ENCODE data around the gene CTNNA2. TPM values are rescaled to one million over a fixed set of nuclear protein-coding genes. Genes with fewer than 3 reads are reported as not detected.

CTNNA2 gene
- total RNA-seq, 1 experiment from 2014 or later = 0.54 TPM

DNA sequence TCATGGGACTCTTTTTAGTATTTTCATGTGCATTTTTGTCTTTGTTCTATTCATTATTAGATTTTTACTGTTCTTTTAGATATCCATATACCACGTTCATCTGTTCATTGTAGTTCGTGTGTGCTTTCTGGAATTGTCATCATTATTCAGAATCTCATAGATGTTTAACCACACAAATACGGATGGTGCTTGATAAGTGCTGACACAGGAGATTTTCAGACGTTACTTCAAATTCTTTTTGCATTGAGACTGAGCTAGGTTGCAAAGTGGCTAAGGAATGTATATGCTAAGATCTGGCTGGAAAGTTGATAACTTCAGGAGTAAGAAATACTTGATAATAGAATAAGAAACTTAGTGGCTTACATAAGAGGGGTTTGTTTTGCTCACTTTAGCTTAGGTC is 153.6 kb downstream of the CTNNA2 start:
- no peak overlapping the region for H3K4me3 ChIP-seq (ENCODE audit: low read depth in 2 of 2, low read length in 2 of 2)
- ChIA-PET POLR2A (no interaction called here), CTCF (no interaction called here)
- no peak overlapping the region for H3K27ac ChIP-seq (ENCODE audit: low read length)
- in situ Hi-C loops (cut with HindIII; ENCODE audit: low pct_unique_long_range_greater_than_20kb, low sequenced_read_pairs) = no loop called here
- intact Hi-C loops (cut with micrococcal nuclease; ENCODE audit: unreplicated experiment) = loop anchor here (10.0 kb wide), 1 partner anchor 198 kb away; no protein-coding TSS in a partner anchor
- no peaks in the 10 kb centered on the region for H3K36me3 ChIP-seq (ENCODE audit: control insufficient read depth, insufficient read depth, low read length)
- no peaks in the 10 kb centered on the region for H3K9me3 ChIP-seq (ENCODE audit: control insufficient read depth, insufficient read depth, low read depth, low read length)
- no peak for DNase-seq (ENCODE audit: low read depth, low spot score)
- H3K4me1 ChIP-seq (ENCODE audit: control insufficient read depth, insufficient read depth, low read length) = no peaks in the 10 kb centered on the region
- BruUV-seq (replicated peaks) = no TSS peak
- no peak for TF ChIP-seq POLR2AphosphoS5 (IDR thresholded peaks at IDR 0.05; ENCODE audit: low read depth, low read length)
- no peak for TF ChIP-seq TCF7L2 (IDR thresholded peaks at IDR 0.05; ENCODE audit: low read depth, low read length)
- TF ChIP-seq, protein P1, sequence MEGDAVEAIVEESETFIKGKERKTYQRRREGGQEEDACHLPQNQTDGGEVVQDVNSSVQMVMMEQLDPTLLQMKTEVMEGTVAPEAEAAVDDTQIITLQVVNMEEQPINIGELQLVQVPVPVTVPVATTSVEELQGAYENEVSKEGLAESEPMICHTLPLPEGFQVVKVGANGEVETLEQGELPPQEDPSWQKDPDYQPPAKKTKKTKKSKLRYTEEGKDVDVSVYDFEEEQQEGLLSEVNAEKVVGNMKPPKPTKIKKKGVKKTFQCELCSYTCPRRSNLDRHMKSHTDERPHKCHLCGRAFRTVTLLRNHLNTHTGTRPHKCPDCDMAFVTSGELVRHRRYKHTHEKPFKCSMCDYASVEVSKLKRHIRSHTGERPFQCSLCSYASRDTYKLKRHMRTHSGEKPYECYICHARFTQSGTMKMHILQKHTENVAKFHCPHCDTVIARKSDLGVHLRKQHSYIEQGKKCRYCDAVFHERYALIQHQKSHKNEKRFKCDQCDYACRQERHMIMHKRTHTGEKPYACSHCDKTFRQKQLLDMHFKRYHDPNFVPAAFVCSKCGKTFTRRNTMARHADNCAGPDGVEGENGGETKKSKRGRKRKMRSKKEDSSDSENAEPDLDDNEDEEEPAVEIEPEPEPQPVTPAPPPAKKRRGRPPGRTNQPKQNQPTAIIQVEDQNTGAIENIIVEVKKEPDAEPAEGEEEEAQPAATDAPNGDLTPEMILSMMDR (IDR thresholded peaks at IDR 0.05) = no peak
- TF ChIP-seq, protein P2, sequence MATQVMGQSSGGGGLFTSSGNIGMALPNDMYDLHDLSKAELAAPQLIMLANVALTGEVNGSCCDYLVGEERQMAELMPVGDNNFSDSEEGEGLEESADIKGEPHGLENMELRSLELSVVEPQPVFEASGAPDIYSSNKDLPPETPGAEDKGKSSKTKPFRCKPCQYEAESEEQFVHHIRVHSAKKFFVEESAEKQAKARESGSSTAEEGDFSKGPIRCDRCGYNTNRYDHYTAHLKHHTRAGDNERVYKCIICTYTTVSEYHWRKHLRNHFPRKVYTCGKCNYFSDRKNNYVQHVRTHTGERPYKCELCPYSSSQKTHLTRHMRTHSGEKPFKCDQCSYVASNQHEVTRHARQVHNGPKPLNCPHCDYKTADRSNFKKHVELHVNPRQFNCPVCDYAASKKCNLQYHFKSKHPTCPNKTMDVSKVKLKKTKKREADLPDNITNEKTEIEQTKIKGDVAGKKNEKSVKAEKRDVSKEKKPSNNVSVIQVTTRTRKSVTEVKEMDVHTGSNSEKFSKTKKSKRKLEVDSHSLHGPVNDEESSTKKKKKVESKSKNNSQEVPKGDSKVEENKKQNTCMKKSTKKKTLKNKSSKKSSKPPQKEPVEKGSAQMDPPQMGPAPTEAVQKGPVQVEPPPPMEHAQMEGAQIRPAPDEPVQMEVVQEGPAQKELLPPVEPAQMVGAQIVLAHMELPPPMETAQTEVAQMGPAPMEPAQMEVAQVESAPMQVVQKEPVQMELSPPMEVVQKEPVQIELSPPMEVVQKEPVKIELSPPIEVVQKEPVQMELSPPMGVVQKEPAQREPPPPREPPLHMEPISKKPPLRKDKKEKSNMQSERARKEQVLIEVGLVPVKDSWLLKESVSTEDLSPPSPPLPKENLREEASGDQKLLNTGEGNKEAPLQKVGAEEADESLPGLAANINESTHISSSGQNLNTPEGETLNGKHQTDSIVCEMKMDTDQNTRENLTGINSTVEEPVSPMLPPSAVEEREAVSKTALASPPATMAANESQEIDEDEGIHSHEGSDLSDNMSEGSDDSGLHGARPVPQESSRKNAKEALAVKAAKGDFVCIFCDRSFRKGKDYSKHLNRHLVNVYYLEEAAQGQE (IDR thresholded peaks at IDR 0.05; ENCODE audit: insufficient read depth in 1 of 2, low read depth in 2 of 2, low read length in 1 of 2) = no peak
- TF ChIP-seq SIN3A (IDR thresholded peaks at IDR 0.05; ENCODE audit: borderline replicate concordance, insufficient read depth, low read depth, low read length) = no peak
- ATAC-seq = no peak
- no peaks in the 10 kb centered on the region for H3K27me3 ChIP-seq (ENCODE audit: control insufficient read depth, insufficient read depth, low read length)

DNA sequence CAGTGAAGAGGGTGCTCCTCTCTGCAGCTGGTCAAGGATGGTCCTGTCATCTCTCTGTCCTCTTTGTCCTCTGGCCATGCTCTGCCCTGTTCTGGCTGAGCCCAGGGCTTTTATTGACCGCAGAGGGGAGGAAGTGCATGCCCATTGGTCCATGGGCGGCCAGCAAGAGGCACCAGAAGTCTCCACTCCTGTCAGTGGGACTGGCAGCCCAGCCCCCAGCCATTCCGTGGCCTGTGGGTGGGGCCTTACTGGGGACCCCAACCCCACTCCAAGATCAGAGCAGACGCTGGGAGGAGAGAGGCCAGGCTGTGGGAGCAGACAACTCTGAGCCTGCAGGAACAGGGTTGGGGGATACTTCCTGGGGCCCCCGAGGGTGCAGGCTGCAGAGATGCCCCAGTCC is 156.9 kb downstream of the CTNNA2 start:
- H3K9me3 ChIP-seq (ENCODE audit: control insufficient read depth, insufficient read depth, low read depth, low read length) = no peaks in the 10 kb centered on the region
- H3K27me3 ChIP-seq (ENCODE audit: control insufficient read depth, insufficient read depth, low read length) = no peaks in the 10 kb centered on the region
- CTCF ChIA-PET = no interaction called here
- H3K4me3 ChIP-seq (ENCODE audit: low read depth in 2 of 2, low read length in 2 of 2) = no peak overlapping the region
- DNase-seq (ENCODE audit: low read depth, low spot score) = no peak
- no TSS peak for BruUV-seq (replicated peaks)
- POLR2A ChIA-PET = no interaction called here
- in situ Hi-C loops (cut with HindIII; ENCODE audit: low pct_unique_long_range_greater_than_20kb, low sequenced_read_pairs) = no loop called here
- TF ChIP-seq TCF7L2 (IDR thresholded peaks at IDR 0.05; ENCODE audit: low read depth, low read length) = no peak
- no peak for TF ChIP-seq SIN3A (IDR thresholded peaks at IDR 0.05; ENCODE audit: borderline replicate concordance, insufficient read depth, low read depth, low read length)
- no peak for TF ChIP-seq POLR2AphosphoS5 (IDR thresholded peaks at IDR 0.05; ENCODE audit: low read depth, low read length)
- TF ChIP-seq, protein P2 (IDR thresholded peaks at IDR 0.05; ENCODE audit: insufficient read depth in 1 of 2, low read depth in 2 of 2, low read length in 1 of 2) = no peak
- TF ChIP-seq, protein P1 (IDR thresholded peaks at IDR 0.05) = no peak
- intact Hi-C loops (cut with micrococcal nuclease; ENCODE audit: unreplicated experiment) = loop anchor here (10.0 kb wide), 1 partner anchor 195 kb away; no protein-coding TSS in a partner anchor
- ATAC-seq = no peak
- no peak overlapping the region for H3K27ac ChIP-seq (ENCODE audit: low read length)
- H3K36me3 ChIP-seq (ENCODE audit: control insufficient read depth, insufficient read depth, low read length) = no peaks in the 10 kb centered on the region
- no peaks in the 10 kb centered on the region for H3K4me1 ChIP-seq (ENCODE audit: control insufficient read depth, insufficient read depth, low read length)

Measured in Panc1 (cell line).